Activated T-helper 1 cell treated with anti-CD3 and anti-CD28 coated beads, Interleukin-12 subunit alpha, Interleukin-12 subunit beta, Interleukin-2, Interleukin-4 antibody, amounts not matched to agents 30 ng/mL and 10 ng/mL and 1 ng/mL, durations not matched to agents 14 hours and 24 hours and 36 hours (primary cell): ENCODE data around the gene KRTAP29-1. TPM values are rescaled to one million over a fixed set of nuclear protein-coding genes. Genes with fewer than 3 reads are reported as not detected.

Source experiments
- DNase-seq: peaks from one replicate; pipeline ENCODE4 v3.0.0; 2021; ENCODE audit warnings: low spot score
- H3K27ac Mint-ChIP-seq: one replicate; pipeline ENCODE4 v1.8.0; 2021; ENCODE audit warnings: mild to moderate bottlenecking, mixed read lengths
- H3K27me3 Mint-ChIP-seq: one replicate; pipeline ENCODE4 v1.8.0; 2022; ENCODE audit warnings: mild to moderate bottlenecking, moderate library complexity, mixed read lengths; ENCODE audit not compliant: insufficient read depth
- H3K36me3 Mint-ChIP-seq: one replicate; pipeline ENCODE4 v1.8.0; 2021; ENCODE audit warnings: low read depth, mixed read lengths
- H3K4me1 Mint-ChIP-seq: one replicate; pipeline ENCODE4 v1.8.0; 2021; ENCODE audit warnings: low read depth, mixed read lengths
- H3K4me3 Mint-ChIP-seq: one replicate; pipeline ENCODE4 v1.8.0; 2021; ENCODE audit warnings: mild to moderate bottlenecking, moderate library complexity, mixed read lengths
- H3K9me3 Mint-ChIP-seq: one replicate; pipeline ENCODE4 v1.8.0; 2021; ENCODE audit warnings: mixed read lengths
- intact Hi-C: fragments of 100-400 bp; cut with micrococcal nuclease; formaldehyde crosslinking; loops from one replicate; pipeline ENCODE4 v1.15.1; 2024
- total RNA-seq: library from RNA; stranded (reverse); gene quantifications from 2 replicates; pipeline ENCODE4 v1.2.3, GENCODE V29; 2022

KRTAP29-1 gene
- total RNA-seq, 1 donor from 2014 or later: not detected

GRCh38 chr17:41325611-41326010 is 23.0 kb upstream of the KRTAP29-1 start:
- Mint-ChIP-seq H3K27me3 (no peaks in the 10 kb centered on the region), H3K27ac (no peak overlapping the region), H3K4me1 (peaks cover 7% of the 10 kb centered on the region), H3K9me3 (peaks cover 2% of the 10 kb centered on the region), H3K36me3 (no peaks in the 10 kb centered on the region), H3K4me3 (no peak overlapping the region)
- intact Hi-C loops: no loop called here
- no peak for DNase-seq

- Mint-ChIP-seq H3K4me1 (peaks cover 7% of the 10 kb centered on the region), H3K27me3 (no peaks in the 10 kb centered on the region), H3K27ac (no peak overlapping the region), H3K4me3 (no peak overlapping the region), H3K9me3 (peaks cover 6% of the 10 kb centered on the region), H3K36me3 (no peaks in the 10 kb centered on the region)
- intact Hi-C loops: no loop called here
- DNase-seq: no peak
These were observed 22.5 kb upstream of the KRTAP29-1 start for GRCh38 chr17:41325126-41325525.

- Mint-ChIP-seq H3K4me1 (peaks cover 7% of the 10 kb centered on the region), H3K9me3 (peaks cover 13% of the 10 kb centered on the region), H3K27ac (no peak overlapping the region), H3K27me3 (no peaks in the 10 kb centered on the region), H3K4me3 (no peak overlapping the region), H3K36me3 (no peaks in the 10 kb centered on the region)
- intact Hi-C loops: loop anchor here (5.0 kb wide), 1 partner anchor 417 kb away; no protein-coding TSS in a partner anchor
- no peak for DNase-seq
These were observed 21.8 kb upstream of the KRTAP29-1 start for GRCh38 chr17:41324180-41325075.

- no peaks in the 10 kb centered on the region for H3K36me3 Mint-ChIP-seq
- no peak overlapping the region for H3K27ac Mint-ChIP-seq
- H3K9me3 Mint-ChIP-seq: peaks cover 18% of the 10 kb centered on the region
- intact Hi-C loops: loop anchor here (2.0 to 5.0 kb wide), 2 partner anchors 416 to 520 kb away; no protein-coding TSS in a partner anchor
- no peak for DNase-seq
- no peaks in the 10 kb centered on the region for H3K27me3 Mint-ChIP-seq
- H3K4me3 Mint-ChIP-seq: no peak overlapping the region
- peaks cover 7% of the 10 kb centered on the region for H3K4me1 Mint-ChIP-seq
These were observed 20.5 kb upstream of the KRTAP29-1 start for GRCh38 chr17:41322903-41323895.

GRCh38 chr17:41322094-41322902 is 19.6 kb upstream of the KRTAP29-1 start:
- H3K36me3 Mint-ChIP-seq: no peaks in the 10 kb centered on the region
- intact Hi-C loops: loop anchor here (2.0 to 5.0 kb wide), 2 partner anchors 415 to 519 kb away; no protein-coding TSS in a partner anchor
- H3K27ac Mint-ChIP-seq: no peak overlapping the region
- peaks cover 7% of the 10 kb centered on the region for H3K4me1 Mint-ChIP-seq
- no peak for DNase-seq
- peaks cover 18% of the 10 kb centered on the region for H3K9me3 Mint-ChIP-seq
- H3K4me3 Mint-ChIP-seq: no peak overlapping the region
- H3K27me3 Mint-ChIP-seq: no peaks in the 10 kb centered on the region

- peaks cover 18% of the 10 kb centered on the region for H3K9me3 Mint-ChIP-seq
- peaks cover 3% of the 10 kb centered on the region for H3K27me3 Mint-ChIP-seq
- peaks cover 7% of the 10 kb centered on the region for H3K4me1 Mint-ChIP-seq
- H3K36me3 Mint-ChIP-seq: no peaks in the 10 kb centered on the region
- no peak overlapping the region for H3K27ac Mint-ChIP-seq
- no peak for DNase-seq
- no peak overlapping the region for H3K4me3 Mint-ChIP-seq
- intact Hi-C loops: no loop called here
These were observed 15.6 kb upstream of the KRTAP29-1 start for GRCh38 chr17:41318231-41318630.

GRCh38 chr17:41315814-41316445 is 13.3 kb upstream of the KRTAP29-1 start:
- Mint-ChIP-seq H3K36me3 (no peaks in the 10 kb centered on the region), H3K9me3 (peaks cover 18% of the 10 kb centered on the region), H3K4me1 (peaks cover 3% of the 10 kb centered on the region), H3K27me3 (peaks cover 6% of the 10 kb centered on the region), H3K27ac (no peak overlapping the region), H3K4me3 (no peak overlapping the region)
- intact Hi-C loops: no loop called here
- no peak for DNase-seq

- H3K4me3 Mint-ChIP-seq: no peak within 1 kb of the TSS
- H3K27me3 Mint-ChIP-seq: peaks cover 6% of the 10 kb centered on the region
- no peak for DNase-seq
- no peaks in the 10 kb centered on the region for H3K36me3 Mint-ChIP-seq
- H3K9me3 Mint-ChIP-seq: peaks cover 13% of the 10 kb centered on the region
- peaks cover 8% of the 10 kb centered on the region for H3K4me1 Mint-ChIP-seq
- no peak within 1 kb of the TSS for H3K27ac Mint-ChIP-seq
- intact Hi-C loops: no loop called here
These were observed 12.6 kb upstream of the KRTAP29-1 start, which contains the start of gene KRTAP17-1 for GRCh38 chr17:41315204-41315794. Gene KRTAP17-1 (minus strand): TSS chr17:41315710. CDS start chr17:41315650, 60 bp downstream.

GRCh38 chr17:41311111-41311510 is 8.5 kb upstream of the KRTAP29-1 start:
- no peak overlapping the region for H3K27ac Mint-ChIP-seq
- peaks cover 32% of the 10 kb centered on the region for H3K4me1 Mint-ChIP-seq
- peaks cover 13% of the 10 kb centered on the region for H3K27me3 Mint-ChIP-seq
- DNase-seq: no peak
- H3K9me3 Mint-ChIP-seq: no peaks in the 10 kb centered on the region
- intact Hi-C loops: no loop called here
- no peaks in the 10 kb centered on the region for H3K36me3 Mint-ChIP-seq
- H3K4me3 Mint-ChIP-seq: no peak overlapping the region

GRCh38 chr17:41308918-41309359 is 6.3 kb upstream of the KRTAP29-1 start, which contains the start of gene KRTAP16-1:
Gene KRTAP16-1 (minus strand): TSS chr17:41309309. CDS start chr17:41309253, 56 bp downstream.
- Mint-ChIP-seq H3K27ac (no peak within 1 kb of the TSS), H3K4me1 (peaks cover 32% of the 10 kb centered on the region), H3K9me3 (no peaks in the 10 kb centered on the region), H3K36me3 (no peaks in the 10 kb centered on the region), H3K4me3 (no peak within 1 kb of the TSS), H3K27me3 (peaks cover 12% of the 10 kb centered on the region)
- intact Hi-C loops: loop anchor here (5.0 kb wide), 1 partner anchor 402 kb away; no protein-coding TSS in a partner anchor
- DNase-seq: no peak

GRCh38 chr17:41308251-41308917 is 5.7 kb upstream of the KRTAP29-1 start:
- Mint-ChIP-seq H3K36me3 (no peaks in the 10 kb centered on the region), H3K27ac (no peak overlapping the region), H3K27me3 (peaks cover 12% of the 10 kb centered on the region), H3K9me3 (no peaks in the 10 kb centered on the region), H3K4me3 (no peak overlapping the region), H3K4me1 (peaks cover 32% of the 10 kb centered on the region)
- DNase-seq: no peak
- intact Hi-C loops: loop anchor here (5.0 kb wide), 1 partner anchor 401 kb away; no protein-coding TSS in a partner anchor
